GM18868 (cell line): ENCODE data around the gene PDE4D.
A peak's percentile ranks its signal among the peaks of the same experiment; 100 is the strongest.

ENCODE experiments used
- ATAC-seq: cut with Tn5 transposase; IDR thresholded peaks from one replicate; pipeline ENCODE4 v1.9.1; 2021; ENCODE audit warnings: mild to moderate bottlenecking, moderate library complexity; ENCODE audit not compliant: unreplicated experiment

Gene PDE4D

GRCh38 chr5:59037941-59038797, 855.4 kb downstream of the PDE4D start:
- no peak for ATAC-seq

GRCh38 chr5:59037453-59037852, 856.1 kb downstream of the PDE4D start:
- ATAC-seq = no peak

GRCh38 chr5:59037041-59037440, 856.5 kb downstream of the PDE4D start:
- no peak for ATAC-seq

- ATAC-seq = no peak
Measured at GRCh38 chr5:59036274-59036961, 857.1 kb downstream of the PDE4D start.

GRCh38 chr5:59035681-59036080, 857.8 kb downstream of the PDE4D start:
- ATAC-seq = no peak

GRCh38 chr5:59034498-59035186, 858.9 kb downstream of the PDE4D start:
- peak; percentile 60 for ATAC-seq

GRCh38 chr5:59027145-59027907, 866.2 kb downstream of the PDE4D start:
- ATAC-seq = no peak

GRCh38 chr5:59025734-59026133, 867.8 kb downstream of the PDE4D start:
- no peak for ATAC-seq

- ATAC-seq = no peak
Measured at GRCh38 chr5:59021837-59022514, 871.5 kb downstream of the PDE4D start.

GRCh38 chr5:59021286-59021673, 872.2 kb downstream of the PDE4D start:
- no peak for ATAC-seq

GRCh38 chr5:59020611-59021285, 872.8 kb downstream of the PDE4D start:
- ATAC-seq = no peak

- ATAC-seq = no peak
Measured at GRCh38 chr5:59019078-59019477, 874.4 kb downstream of the PDE4D start.

GRCh38 chr5:59016925-59017324, 876.6 kb downstream of the PDE4D start:
- no peak for ATAC-seq

- ATAC-seq = no peak
Measured at GRCh38 chr5:59008816-59009473, 884.6 kb downstream of the PDE4D start.

GRCh38 chr5:59007460-59008063, 886.0 kb downstream of the PDE4D start:
- no peak for ATAC-seq

GRCh38 chr5:59005934-59006701, 887.4 kb downstream of the PDE4D start:
- no peak for ATAC-seq

- ATAC-seq = no peak
Measured at GRCh38 chr5:59003641-59004040, 889.9 kb downstream of the PDE4D start.

GRCh38 chr5:59003124-59003523, 890.4 kb downstream of the PDE4D start:
- no peak for ATAC-seq
